HCT116 (cell line): ENCODE measurements around the gene KLK15.

Source experiments
- CEBPB ChIP-seq: IDR thresholded peaks from 2 replicates; pipeline ENCODE4 v1.6.1; 2012; ENCODE audit warnings: low read depth
- CTCF ChIP-seq, 3 experiments: fragments of 200-600 bp in 1 of 3; sonication (generic) in 1 of 3; IDR thresholded peaks in 2 of 3; conservative IDR thresholded peaks in 1 of 3; 2 replicates each; pipeline ENCODE4 v1.5.1; 2012 to 2017; ENCODE audit warnings: low read depth in 2 of 3, low read length in 2 of 3, antibody characterized with exemption in 1 of 3, borderline replicate concordance in 1 of 3, control low read depth in 1 of 3, mild to moderate bottlenecking in 1 of 3, mixed read lengths in 1 of 3, mixed run types in 1 of 3, moderate library complexity in 1 of 3; ENCODE audit not compliant: insufficient read depth in 1 of 3
- EZH2 ChIP-seq: fragments of 200-600 bp; sonication (generic); IDR thresholded peaks from 2 replicates; pipeline ENCODE4 v1.6.1; 2017; ENCODE audit warnings: antibody characterized with exemption, mixed run types
- EZH2phosphoT487 ChIP-seq: fragments of 200-600 bp; IDR thresholded peaks from 2 replicates; pipeline ENCODE4 v1.6.1; 2018; ENCODE audit warnings: antibody characterized with exemption, borderline replicate concordance
- POLR2A ChIP-seq: IDR thresholded peaks from 2 replicates; pipeline ENCODE4 v1.7.0; 2011; ENCODE audit warnings: borderline replicate concordance; ENCODE audit not compliant: insufficient read depth, insufficient read length; ENCODE audit errors: extremely low read depth
- SRF ChIP-seq: IDR thresholded peaks from 2 replicates; pipeline ENCODE4 v1.6.1; 2012; ENCODE audit warnings: low read depth
- YY1 ChIP-seq: IDR thresholded peaks from 2 replicates; pipeline ENCODE4 v1.6.1; 2011; ENCODE audit warnings: low read length, low read depth, moderate library complexity, mild to moderate bottlenecking; ENCODE audit not compliant: insufficient replicate concordance; ENCODE audit errors: extremely low read depth
- TF ChIP-seq, protein P1 (sequence below): IDR thresholded peaks from 2 replicates; pipeline ENCODE4 v1.6.1; 2012

DNA sequence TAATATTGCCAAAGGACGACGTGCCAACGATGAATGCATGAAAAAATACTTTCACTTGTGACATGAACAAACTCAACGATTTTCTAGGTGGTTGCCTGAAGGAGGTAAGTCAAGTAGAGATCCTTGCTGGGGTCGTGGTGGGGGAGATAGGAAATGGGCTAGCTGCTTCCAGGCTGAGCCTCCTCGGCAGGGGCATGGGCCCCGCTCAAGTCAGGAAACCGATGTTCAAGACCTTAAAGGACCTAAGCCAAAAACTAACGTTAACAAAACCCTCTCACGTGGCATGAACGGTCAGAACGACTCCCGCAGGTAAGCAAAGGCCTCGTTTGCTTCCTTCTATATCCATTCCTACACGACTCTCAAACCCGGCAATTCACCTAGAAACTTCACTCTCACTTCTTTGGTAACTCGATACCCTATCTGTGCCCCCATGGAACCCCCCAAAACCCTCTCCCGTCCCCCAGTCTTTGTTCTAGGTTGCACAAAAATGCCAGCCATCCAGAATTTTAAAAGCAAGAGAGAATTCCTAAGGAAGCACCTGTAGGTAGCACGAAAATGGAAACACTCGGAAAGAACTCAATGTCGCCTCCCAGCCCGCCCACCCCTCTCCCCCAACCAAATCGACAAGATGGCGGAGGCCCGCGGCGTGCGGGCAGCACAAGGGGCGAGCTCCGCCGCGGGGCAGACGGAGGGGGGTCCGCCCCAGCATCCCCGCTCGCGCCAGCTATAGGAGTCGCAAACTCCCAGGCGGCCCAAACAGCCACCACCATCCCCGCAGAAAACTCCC is 29.5 kb downstream of the KLK15 start:
- no peak for TF ChIP-seq CTCF (IDR thresholded peaks at IDR 0.05 in 2 of 3, conservative IDR thresholded peaks at IDR 0.05 in 1 of 3; ENCODE audit: borderline replicate concordance in 1 of 3, insufficient read depth in 1 of 3, low read depth in 2 of 3, low read length in 2 of 3)
- no peak for TF ChIP-seq EZH2
- no peak for TF ChIP-seq SRF
- TF ChIP-seq CEBPB, result no peak
- TF ChIP-seq EZH2phosphoT487, result no peak
- no peak for TF ChIP-seq YY1
- TF ChIP-seq POLR2A, result no peak
- TF ChIP-seq, protein P1, sequence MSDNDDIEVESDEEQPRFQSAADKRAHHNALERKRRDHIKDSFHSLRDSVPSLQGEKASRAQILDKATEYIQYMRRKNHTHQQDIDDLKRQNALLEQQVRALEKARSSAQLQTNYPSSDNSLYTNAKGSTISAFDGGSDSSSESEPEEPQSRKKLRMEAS, result no peak
